NCI-H2081 (cell line): ENCODE data around the gene GRIK3.

Experiments
- DNase-seq, 2 experiments: peaks; one replicate each; lab custom pipeline; 2025; lab: John Stamatoyannopoulos, UW

Gene GRIK3

DNA sequence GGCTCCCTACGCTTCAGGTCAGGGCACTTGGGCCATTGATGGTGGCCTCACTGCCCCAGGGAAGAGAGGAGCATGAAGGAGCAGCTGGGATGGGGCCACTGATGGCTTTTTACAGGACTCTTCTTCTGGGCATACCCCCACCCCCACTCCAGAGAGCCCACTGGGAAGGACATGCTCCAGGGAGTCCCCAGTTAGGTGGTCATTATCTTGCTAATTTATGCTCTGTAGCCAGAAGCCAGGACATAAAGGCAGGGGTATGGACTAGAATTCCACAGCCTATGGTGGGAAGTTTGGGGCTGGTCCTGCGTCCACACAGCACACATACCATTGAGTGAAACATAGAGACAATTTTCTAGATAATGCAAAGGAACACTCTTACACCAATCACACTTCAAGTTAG lies 8.8 kb upstream of the GRIK3 start:
- DNase-seq = no peak

DNA sequence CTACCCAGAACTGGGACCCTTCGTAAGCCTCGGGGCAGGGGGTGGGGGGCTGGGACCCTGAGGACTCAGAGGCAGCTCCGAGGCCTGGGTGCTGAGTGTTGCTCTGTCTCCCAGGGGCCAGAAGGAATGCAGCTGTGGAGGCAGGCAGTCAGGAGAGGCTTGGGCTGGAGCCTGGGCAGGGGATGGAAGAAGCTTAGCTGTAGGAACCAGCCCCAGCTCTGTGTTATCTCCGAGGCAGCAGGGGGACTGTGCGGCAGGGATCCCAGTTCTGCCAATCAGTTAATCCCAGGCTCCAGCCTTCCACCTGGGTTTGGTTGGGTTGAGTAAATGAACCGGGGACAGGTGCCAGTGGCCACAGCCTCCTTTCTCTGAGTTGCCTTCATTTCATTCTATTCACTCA lies 8.2 kb upstream of the GRIK3 start:
- DNase-seq = no peak

DNA sequence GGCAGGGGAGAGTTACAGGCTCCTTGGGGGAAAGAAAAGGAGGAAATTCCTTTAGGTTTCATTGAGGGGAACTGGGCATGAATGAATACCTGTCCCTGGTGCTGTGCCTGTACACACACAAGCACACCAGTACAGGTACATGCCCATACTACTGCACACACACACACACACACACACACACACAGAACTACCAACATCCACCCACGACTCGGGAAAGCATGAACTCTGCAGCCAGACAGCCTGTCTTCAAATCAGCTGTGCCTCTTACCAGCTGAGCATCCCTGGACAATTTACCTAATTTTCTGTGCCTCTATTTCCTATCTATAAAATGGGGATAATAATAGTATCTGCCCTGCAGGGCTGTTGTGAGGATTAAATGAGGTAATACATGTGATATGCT lies 7.2 kb upstream of the GRIK3 start:
- no peak for DNase-seq

DNA sequence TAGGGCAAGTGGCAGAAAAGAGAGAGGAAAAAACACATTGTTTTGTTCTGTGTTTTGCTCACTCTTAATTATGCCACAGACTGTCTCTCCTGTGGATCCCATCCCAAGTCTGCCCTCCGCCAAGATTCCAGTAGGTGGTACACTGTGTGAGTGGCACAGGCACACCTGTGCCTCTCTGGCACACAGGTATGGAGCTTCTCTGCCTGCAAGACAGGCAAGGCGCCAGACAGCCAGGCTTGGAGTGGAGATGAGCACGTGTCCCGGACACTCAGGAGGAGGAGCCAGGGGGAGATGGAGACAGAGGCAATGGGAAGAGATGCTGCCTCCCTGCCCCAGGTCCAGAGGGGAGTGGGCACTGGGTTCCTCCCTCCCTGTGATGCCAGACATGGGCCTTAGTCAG lies 6.5 kb upstream of the GRIK3 start:
- DNase-seq = peak in 1 of 2 experiments; percentile 9

DNA sequence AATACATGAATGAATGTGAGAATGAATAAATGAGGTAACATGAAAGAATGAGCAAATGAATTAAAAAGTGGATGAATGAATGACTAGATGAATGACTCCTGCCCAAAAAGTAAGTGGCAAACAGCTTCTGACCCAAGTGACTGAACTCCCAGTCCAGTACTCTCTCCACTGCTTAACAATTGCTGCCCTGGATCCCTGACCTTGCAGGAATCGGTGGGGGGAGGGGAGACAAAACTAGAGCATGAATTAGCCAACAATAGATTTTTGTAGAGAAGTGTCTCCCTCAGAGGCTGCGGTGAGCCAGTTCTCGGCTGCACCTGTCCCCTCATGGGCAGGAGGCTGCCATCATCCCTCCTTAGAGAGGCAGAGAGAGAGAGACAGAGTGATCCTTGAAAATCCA lies 5.9 kb upstream of the GRIK3 start:
- DNase-seq = no peak

DNA sequence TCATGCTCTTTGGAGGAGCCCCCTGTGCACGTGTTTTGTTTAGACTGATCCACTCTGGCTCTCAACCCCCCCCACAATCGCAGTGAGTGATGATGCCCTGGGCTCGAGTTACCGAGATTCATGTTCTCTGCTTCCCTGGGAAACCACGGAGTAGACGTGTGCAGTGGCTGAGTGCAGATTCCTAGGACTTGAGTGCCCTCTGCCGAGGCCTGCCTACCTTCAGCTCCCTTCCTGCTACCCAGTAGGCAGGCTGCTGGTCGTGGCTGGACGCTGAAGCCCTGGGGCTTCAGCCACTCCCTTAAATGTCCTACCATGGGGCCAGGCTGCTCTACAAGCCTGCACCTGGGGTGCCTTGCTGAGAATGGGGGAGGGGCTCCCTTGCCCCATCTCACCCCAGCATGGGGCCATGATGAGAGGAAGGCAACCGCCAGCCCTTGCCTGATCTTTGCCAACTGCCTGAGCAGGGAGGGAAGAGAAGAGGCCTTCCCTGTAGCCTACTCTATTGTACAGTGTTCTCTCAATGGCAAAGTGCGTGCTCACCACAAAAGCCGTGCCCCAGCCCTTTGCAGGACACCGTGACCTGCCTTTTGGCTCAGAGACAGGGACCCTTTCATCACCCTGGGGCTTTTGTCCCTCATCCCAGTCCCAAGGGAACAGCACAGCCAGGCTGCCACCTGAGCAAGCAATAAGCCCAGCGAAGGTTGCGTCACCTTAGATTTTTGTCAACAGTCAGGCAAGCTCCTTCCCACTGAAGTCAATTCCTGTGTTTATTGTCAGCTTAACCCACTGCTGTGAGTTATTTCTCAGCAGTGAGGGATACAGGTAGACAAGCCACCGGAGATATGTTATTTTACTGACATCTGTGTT lies 4.1 kb upstream of the GRIK3 start:
- peak; percentile 96 to 97 for DNase-seq

DNA sequence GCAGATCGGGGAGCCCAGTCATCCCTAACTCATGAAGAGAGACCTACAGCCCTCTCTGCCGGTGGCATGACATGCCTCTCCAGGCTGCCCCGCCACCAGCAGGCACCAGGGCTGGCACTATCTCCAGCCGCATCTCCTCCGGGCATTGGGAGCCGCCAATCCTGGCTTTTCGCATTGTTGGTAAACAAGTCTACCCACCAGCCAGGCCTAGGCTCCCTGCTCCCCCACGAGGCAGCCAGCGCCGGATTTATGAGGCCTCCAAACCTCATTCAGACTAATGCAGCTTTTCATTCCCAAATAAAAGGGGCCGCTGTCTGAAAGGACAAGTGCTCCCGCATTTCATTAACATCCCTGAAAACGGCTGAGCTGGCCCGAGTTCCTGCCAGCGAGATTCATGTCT lies 3.4 kb upstream of the GRIK3 start:
- peak; percentile 31 to 57 for DNase-seq

DNA sequence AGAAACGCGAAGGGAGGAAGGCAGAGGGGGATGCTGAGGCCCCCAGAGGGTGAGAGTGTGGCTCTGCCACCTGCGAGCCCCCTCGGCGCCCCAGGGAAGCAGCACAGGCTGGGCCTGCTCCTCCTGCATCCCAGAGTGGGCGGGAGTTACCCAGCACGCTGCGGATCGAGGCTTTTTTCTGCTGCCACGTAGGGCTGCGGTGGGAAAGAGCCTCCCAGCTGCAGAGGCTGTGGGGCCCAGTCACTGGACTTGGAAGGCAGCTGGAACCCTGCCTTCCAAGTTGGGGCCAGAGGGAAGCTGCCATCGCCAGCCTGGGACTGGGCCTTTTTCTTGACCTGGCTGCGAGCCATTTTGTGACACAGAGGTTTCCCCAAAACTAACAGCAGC lies 2.3 kb upstream of the GRIK3 start:
- DNase-seq = no peak

DNA sequence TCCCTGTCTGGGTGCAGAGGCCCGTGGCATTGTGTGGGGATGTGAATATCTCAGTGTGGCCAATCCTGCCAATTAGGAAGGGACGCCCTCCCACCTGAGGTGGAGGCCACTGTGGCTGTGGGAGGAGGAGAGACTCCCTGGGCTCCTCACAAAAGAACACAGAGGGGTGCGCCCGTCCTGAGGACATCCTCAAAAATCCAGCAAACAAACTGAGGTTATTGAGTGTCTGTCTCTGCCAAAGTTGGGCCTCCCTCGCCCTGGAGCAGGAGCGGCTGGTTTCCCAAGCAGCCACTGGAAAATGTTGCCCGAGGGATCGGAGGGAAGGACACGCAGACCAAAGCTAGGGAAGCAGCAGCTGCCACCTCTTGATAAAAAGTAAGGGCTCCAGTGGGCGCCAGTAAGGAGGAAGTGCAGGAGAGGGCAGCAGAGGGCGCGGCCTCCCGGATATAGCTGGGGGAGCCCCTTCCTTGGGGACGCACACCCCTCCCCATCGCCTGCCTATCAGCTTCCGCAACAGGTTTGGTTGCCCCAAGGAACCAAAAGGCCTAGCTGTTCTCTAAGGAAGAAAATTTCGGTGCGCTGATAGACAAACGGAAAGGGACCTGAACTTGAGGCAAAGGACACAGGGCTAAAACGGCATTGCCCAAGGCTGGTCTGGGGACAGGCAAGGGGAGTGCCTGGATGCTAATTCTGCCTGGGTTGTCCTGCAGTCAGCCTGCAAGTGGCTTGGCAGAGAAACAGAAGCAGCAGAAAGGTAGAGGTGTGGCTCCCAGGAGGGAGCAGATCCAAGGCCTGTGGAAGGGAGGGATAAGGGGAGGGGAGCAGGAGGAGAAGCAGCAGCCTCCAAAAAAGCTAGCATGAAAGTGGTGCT lies 1.7 kb upstream of the GRIK3 start:
- peak; percentile 45 to 52 for DNase-seq

DNA sequence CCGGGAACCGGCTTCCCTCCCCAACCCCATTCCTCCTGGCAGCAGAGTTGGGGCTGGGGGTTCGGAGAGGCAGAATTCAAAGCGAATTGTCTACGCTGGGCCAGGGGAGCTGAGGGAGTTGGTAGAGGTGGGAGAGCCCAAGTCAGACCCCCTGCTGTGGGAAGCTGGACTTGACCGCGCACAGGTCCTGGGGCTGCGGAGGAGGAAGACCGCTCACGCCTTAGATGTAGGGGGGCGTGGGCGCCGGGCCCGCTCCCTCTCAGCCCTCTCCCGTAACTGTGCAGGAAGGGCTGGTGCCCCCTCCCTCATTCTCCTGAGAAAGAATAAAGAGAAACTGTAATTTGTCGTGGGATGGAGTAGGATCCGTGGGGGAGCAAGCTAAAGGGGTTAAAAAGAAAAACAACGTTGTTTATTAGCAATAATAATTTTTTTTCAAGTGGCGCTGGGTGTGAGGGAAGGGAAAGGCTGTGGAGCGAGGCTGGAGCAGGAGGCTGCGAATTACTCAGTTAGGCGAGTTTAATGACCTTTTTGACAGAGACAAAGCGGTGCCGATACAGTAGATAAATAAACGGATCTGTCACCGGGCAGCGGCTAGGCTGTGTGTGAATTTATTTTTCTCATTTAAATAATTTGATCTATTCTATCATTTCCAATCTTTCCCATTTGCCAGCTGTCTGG lies 838 bp upstream of the GRIK3 start:
- DNase-seq = no peak

DNA sequence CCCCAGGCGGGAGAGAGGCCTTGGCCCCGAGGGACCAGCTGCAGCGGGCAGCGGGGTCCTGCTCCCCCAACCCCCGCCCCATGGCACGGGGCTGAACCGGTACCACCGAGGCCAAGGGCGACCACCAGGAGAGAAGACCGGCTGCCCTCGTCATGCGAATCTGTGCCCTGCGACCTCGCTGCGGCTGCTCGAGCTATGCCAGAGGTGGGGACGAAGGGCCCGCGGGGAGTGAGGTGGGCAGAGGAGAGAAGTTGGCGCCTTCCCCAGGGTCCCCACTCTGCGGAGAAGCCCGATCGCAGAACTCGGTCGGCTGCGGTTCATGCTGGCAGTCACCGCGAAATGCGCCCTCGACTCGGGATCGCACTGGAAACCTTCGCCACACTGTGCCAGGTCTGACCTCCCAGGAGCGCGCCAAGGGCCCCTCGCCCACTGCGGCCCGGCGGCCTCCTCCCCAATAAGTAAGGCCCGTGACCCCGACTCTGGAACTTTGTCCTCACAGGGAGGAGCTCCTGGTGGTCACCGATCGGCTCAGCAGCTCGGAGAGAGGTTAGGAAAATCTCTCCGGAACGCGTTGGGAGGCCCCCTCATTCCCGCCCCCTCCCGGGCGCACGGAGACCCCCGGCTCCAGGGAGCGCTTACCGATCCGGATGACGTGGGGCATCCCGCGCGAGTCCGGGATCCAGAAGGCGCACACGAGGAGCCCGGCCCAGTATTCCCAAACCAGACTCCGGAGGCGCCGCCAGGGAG lies 787 bp downstream of the GRIK3 start:
- DNase-seq = no peak

DNA sequence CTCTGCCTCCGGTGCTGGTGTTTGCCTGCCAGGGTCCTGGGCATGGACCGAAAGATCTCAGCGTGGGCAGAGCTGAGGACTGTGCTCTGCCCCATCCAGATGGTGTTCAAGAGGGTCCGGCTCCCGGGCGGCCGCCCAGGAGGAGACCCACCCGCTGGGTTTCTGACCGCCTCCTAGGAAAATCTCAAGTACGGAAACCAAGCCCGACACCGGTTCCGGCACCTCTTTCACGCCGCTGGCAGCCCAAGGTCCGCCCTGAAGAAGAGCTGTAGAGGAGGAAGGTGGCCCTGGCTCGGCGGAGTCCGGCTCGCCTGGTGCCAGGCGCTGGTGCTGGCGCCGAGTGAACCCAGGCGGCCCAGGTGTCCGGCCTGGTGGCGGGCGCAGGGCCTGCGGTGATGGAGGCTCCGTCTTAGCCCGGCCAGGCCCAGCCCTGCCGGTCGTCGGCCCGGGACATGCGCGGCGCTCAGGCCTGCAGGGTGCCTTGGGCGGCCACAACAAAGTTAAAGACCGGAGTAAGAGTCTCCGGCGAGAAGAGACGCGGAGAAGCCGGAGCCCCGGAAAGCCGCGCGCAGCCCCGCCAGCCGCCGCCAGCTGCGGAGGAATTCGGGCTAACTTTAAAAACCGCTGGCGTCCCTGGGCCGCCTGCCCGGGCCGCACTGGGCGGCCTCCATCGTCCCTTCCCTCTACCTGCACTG lies 1.5 kb downstream of the GRIK3 start:
- no peak for DNase-seq

DNA sequence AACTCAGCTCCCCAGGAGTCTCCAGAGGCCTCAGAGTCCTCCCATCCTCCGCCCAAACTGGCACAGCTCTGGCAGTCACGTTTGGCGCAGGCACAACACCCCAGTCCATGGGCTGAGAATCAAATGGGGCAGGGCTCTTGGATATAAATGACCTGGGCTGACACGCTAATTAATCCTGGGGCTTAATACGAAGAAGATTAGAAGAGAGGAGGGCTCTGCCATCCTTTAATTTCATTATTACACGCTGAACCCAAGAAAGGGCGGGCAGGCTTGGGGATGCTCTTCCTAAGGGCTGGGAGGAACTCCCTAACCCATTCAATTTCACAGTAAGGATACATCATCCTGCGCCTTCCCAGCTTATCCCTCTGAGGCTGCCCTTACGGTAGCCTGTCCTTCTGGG lies 2.4 kb downstream of the GRIK3 start:
- no peak for DNase-seq

DNA sequence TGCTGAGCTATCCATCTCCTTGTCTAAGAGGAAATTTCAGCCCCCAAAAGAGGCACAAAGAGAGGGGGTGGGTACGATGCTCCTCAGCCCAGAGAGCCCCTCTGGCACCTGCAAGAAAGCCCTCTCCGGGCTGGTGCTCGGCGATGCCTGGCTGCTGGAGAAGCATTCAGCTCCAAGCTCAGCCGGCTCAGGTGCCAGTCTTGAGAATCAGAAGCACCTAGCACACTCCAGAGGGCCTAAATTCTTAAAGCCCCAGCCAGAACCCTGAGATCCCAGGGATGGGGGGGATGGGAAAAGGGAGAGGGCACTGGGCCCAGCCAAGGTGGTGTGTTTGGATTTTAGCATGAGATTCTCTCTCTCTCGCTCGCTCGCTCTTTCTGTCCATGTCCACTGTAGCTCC lies 2.9 kb downstream of the GRIK3 start:
- no peak for DNase-seq

DNA sequence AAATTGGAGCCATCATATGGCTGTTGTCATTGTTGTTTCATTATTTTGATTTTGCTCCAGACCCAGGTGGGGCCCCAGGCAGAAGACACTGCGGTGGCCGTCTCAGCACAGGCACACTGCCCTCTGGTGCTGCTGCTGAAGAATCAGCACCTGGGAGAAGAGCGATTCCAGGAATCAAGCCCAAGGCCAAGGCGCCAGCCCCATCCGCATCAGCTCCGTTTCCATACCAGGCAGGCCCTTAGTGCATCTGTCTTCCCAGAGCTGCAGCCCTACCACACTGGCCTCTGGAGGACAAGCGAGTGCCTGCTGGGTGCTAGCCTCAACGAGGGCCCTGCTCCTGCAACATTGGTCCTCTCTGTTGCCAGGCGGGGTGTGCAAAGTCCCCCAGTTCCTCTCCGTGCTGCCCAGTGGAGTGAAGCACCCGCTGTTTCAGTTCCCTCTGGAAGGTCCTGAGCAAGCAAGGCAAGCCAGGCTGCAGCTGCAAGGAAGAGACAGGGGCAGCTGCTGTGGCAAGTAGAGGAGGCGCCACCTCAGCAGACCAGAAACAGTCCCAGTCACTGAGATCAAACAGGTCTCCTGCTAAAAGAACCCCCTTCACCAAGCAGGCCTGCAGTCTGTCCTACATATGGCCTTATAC lies 5.2 kb downstream of the GRIK3 start:
- no peak for DNase-seq

DNA sequence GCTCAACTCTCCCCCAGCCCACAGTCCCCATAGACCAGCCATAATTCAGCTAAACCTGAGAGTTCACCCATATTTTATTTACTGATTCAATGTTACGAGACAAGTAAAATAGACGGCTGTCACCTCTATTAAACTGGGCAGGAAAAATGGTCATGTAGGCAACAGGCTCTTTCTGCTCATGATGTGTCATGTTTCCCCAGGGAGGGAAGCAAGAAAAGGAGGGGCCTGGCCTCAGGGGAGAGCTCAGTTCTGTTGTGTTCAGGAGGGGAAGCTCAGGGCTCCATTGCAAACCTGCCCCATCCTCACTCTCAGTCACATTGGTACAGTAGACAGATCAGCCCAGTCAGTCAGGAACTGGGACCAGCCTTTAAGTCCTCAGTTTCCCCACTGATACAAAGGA lies 12.8 kb downstream of the GRIK3 start:
- no peak for DNase-seq

DNA sequence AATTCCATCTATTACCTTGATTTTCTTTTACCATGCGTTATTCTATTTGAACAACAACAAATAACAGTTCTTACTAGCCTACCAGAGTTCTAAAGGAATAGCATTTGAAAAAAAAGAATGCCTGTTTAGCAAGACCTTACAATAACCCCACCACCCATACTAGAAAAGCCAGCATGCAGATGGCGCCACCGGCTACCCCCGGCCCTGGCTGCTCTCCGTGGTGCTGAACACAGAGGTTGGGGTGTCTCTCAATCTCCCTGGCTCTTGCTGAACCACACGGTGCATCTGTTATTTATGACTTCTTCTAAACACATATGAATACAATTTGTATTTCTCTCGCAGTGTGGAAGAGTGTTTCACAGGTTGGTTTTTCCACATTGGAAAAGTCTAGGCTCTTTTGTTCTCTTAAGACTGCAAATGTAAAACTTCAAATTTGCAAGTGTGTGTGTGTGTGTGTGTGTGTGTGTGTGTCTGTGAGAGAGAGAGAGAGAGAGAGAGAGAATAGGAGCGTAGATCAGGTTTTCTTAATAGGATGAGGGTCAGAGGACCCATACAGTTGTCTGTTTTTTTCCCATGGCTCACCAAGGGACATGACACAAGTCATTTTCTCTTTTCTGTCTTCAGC lies 13.6 kb downstream of the GRIK3 start:
- DNase-seq = no peak

DNA sequence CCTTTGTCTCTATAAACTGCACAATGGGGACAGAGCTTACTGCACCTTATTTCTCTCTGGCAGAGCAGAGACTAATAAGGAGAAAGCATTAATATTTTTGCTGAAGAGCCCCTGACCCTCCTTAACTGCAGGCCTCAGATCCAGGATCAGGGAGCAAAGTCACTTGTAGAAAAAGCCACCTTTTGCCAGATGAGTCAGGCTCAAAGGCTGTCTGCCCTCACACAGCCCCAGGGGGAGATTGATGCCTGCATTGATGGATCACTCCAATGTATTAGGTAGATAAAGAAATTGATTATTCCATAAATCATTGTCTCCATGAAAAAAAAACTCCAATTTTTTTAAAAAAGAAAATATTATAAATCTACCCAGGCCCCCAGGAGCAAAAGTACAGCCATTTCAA lies 15.8 kb downstream of the GRIK3 start:
- DNase-seq = no peak

DNA sequence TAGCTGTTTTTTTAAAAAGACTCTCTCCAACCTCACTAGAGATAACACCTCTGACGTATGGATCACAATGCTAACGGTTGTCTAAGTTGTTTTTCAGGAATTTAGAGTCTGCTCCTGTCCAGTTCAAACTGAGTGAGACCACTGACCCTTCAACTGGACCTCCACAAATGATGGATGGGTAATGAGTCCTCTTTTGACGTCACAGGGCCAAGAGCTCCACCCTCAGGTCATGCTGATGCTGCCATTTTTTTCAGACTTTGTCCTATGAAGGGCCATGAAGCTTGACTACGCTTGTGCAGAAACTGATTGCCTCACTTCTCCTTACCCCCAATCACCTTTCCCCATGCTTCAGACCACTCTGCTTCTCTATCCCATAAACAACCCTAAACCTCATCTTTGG lies 16.6 kb downstream of the GRIK3 start:
- DNase-seq = no peak

DNA sequence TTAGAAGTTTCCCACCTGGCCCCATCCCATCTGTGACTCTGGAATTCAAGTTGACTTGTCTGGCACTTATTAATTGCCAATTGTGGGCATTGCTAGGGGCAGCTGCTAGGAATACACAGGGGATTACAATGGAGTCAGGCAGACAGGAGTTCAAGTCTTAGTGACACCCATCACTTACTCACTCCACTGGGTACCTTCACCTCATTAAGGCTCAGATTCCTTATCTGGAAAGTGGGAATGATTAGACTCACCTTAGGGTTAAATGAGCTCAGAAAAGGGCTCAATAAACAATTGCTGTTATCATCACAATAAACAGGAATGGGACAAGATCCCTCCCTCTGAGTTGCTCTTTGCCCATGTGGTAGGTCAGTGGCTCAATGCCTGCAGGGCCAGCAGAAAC lies 18.2 kb downstream of the GRIK3 start:
- DNase-seq = no peak
